Trophoblast cell (in vitro differentiated cells and primary cell): ENCODE measurements around the gene NKG7.
"Not testable (repeated sequence)": the region's sequence is repeated elsewhere in the genome, so short reads cannot be mapped to it uniquely, and the experiment has no call there.

ENCODE experiments used
- DNase-seq, 2 donors: peaks; one replicate each; pipeline ENCODE4 v3.0.0-alpha.2; 2016
- H2AFZ ChIP-seq: 2 replicates; pipeline ENCODE4 v1.6.1; 2013; ENCODE audit warnings: low read length, moderate library complexity, mild to moderate bottlenecking; ENCODE audit not compliant: insufficient read depth, poor library complexity
- H2AK5ac ChIP-seq: 2 replicates; pipeline ENCODE4 v1.6.1; 2013; ENCODE audit warnings: mild to moderate bottlenecking, low read length
- H2BK120ac ChIP-seq: 2 replicates; pipeline ENCODE4 v1.6.1; 2013; ENCODE audit warnings: low read length, mild to moderate bottlenecking, moderate library complexity; ENCODE audit not compliant: insufficient read depth, poor library complexity
- H2BK12ac ChIP-seq: 2 replicates; pipeline ENCODE4 v1.6.1; 2013; ENCODE audit warnings: mild to moderate bottlenecking, low read length, moderate library complexity
- H2BK5ac ChIP-seq: 2 replicates; pipeline ENCODE4 v1.6.1; 2013; ENCODE audit warnings: low read length, low read depth, moderate library complexity, mild to moderate bottlenecking; ENCODE audit not compliant: poor library complexity
- H3K14ac ChIP-seq: 2 replicates; pipeline ENCODE4 v1.6.1; 2013; ENCODE audit warnings: mild to moderate bottlenecking, low read length
- H3K18ac ChIP-seq: 2 replicates; pipeline ENCODE4 v1.6.1; 2013; ENCODE audit warnings: mild to moderate bottlenecking, low read length
- H3K23ac ChIP-seq: 2 replicates; pipeline ENCODE4 v1.6.1; 2013; ENCODE audit warnings: low read length
- H3K27ac ChIP-seq: 2 replicates; pipeline ENCODE4 v1.5.1; 2013; ENCODE audit warnings: low read depth, mild to moderate bottlenecking, inconsistent platforms, low read length, moderate library complexity
- H3K27me3 ChIP-seq: 2 replicates; pipeline ENCODE4 v1.6.1; 2013; ENCODE audit warnings: inconsistent platforms, mild to moderate bottlenecking, low read length, moderate library complexity; ENCODE audit not compliant: insufficient read depth
- H3K36me3 ChIP-seq, 2 experiments: 1 replicate in 1 of 2; 2 replicates in 1 of 2; pipeline ENCODE4 v1.6.1; 2013; ENCODE audit warnings: low read length in 2 of 2, mild to moderate bottlenecking in 2 of 2, moderate library complexity in 1 of 2; ENCODE audit not compliant: insufficient read depth in 2 of 2, control insufficient read depth in 1 of 2
- H3K4ac ChIP-seq: 2 replicates; pipeline ENCODE4 v1.6.1; 2013; ENCODE audit warnings: low read depth, mild to moderate bottlenecking, low read length, moderate library complexity
- H3K4me1 ChIP-seq, 2 experiments: 1 replicate in 1 of 2; 2 replicates in 1 of 2; pipeline ENCODE4 v1.6.1; 2013; ENCODE audit warnings: low read length in 2 of 2, mild to moderate bottlenecking in 2 of 2, moderate library complexity in 1 of 2; ENCODE audit not compliant: insufficient read depth in 2 of 2, control insufficient read depth in 1 of 2
- H3K4me2 ChIP-seq: 2 replicates; pipeline ENCODE4 v1.6.1; 2013; ENCODE audit warnings: inconsistent platforms, mild to moderate bottlenecking, low read length, moderate library complexity
- H3K4me3 ChIP-seq: 2 replicates; pipeline ENCODE4 v1.5.1; 2013; ENCODE audit warnings: mild to moderate bottlenecking, low read depth, low read length, inconsistent platforms
- H3K79me1 ChIP-seq: one replicate; pipeline ENCODE4 v1.6.1; 2013; ENCODE audit warnings: low read length
- H3K79me2 ChIP-seq: 2 replicates; pipeline ENCODE4 v1.6.1; 2013; ENCODE audit warnings: low read length, mild to moderate bottlenecking; ENCODE audit not compliant: control insufficient read depth, insufficient read depth, poor library complexity
- H3K9ac ChIP-seq: 2 replicates; pipeline ENCODE4 v1.6.1; 2013; ENCODE audit warnings: mild to moderate bottlenecking, low read length
- H3K9me3 ChIP-seq: 2 replicates; pipeline ENCODE4 v1.6.1; 2013; ENCODE audit warnings: low read depth, mild to moderate bottlenecking, control low read depth, inconsistent platforms, low read length; ENCODE audit not compliant: insufficient read depth
- H4K12ac ChIP-seq: 2 replicates; pipeline ENCODE4 v1.6.1; 2013; ENCODE audit warnings: low read depth, mild to moderate bottlenecking, low read length, moderate library complexity
- H4K8ac ChIP-seq: 2 replicates; pipeline ENCODE4 v1.6.1; 2013; ENCODE audit warnings: low read depth, mild to moderate bottlenecking, low read length, moderate library complexity
- H4K91ac ChIP-seq: one replicate; pipeline ENCODE4 v1.6.1; 2013; ENCODE audit warnings: low read depth, mild to moderate bottlenecking, low read length, moderate library complexity
- WGBS: extraction: QIAGEN DNeasy Blood & Tissue Kit; methylation state at CpG from one replicate; pipeline ENCODE4 v1.1.7; 2013; ENCODE audit warnings: missing lambda C conversion rate; ENCODE audit not compliant: insufficient read length, insufficient coverage; ENCODE audit errors: extremely low coverage; 5-methylcytosine and 5-hydroxymethylcytosine counted together

Gene NKG7

DNA sequence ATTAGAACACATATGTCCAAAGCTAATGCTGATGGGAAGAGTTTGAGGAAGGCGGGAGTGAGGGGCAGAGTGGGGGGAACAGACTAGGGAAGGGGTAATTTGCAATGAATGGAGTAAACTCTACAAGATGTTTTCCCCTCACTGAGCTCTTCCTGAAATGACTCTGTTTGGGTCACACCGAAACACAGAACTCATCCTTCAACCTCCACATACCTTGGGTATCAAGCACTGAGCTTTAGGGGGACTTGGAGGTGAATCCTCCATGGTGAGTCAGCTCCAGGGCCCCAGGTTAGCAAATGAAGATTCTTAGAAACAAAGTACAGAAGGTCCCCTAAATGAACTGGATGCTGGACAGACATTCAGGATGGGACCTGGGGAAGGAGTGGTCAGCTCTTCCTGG is 46.3 kb upstream of the NKG7 start:
- Histone ChIP-seq H3K9ac (no peak overlapping the region), H3K79me1 (no peaks in the 10 kb centered on the region), H3K27me3 (no peaks in the 10 kb centered on the region), H3K14ac (no peak overlapping the region), H3K79me2 (no peaks in the 10 kb centered on the region), H3K18ac (no peak overlapping the region), H2BK120ac (no peak overlapping the region), H3K27ac (no peak overlapping the region), H3K36me3 (no peaks in the 10 kb centered on the region), H3K9me3 (no peaks in the 10 kb centered on the region), H3K4me2 (no peak overlapping the region), H4K8ac (no peak overlapping the region), H4K12ac (no peak overlapping the region), H2BK5ac (no peak overlapping the region), H2BK12ac (no peak overlapping the region), H2AK5ac (no peak overlapping the region), H3K4ac (no peak overlapping the region), H4K91ac (no peak overlapping the region), H3K4me1 (no peaks in the 10 kb centered on the region), H3K4me3 (no peak overlapping the region), H2AFZ (no peak overlapping the region), H3K23ac (no peak overlapping the region)
- no CpG with 5 or more reads among the region's 2 CpGs for WGBS
- DNase-seq = no peak

DNA sequence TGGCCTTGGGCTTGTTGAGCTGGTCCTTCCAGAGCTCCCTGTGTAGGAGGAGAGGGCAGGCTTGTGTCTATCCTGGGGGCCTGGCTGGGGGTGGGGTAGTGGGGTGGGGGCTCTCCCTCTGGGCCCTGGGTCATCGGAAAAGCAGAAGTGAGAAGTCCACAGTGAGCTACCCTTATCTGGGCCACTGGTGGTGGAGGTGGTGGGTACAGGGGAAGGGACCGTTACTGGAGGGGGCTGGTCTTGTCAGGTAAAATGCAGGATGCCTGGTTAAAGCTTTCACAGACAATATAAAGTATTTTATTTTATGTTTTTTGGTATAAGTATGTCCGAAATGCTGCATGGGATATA is 45.3 kb upstream of the NKG7 start:
- Histone ChIP-seq H2AK5ac (no peak overlapping the region), H3K4me2 (no peak overlapping the region), H3K23ac (no peak overlapping the region), H2BK5ac (no peak overlapping the region), H2BK120ac (no peak overlapping the region), H3K9ac (no peak overlapping the region), H4K8ac (no peak overlapping the region), H4K91ac (no peak overlapping the region), H3K4ac (no peak overlapping the region), H3K27me3 (no peaks in the 10 kb centered on the region), H2BK12ac (no peak overlapping the region), H3K4me3 (no peak overlapping the region), H3K4me1 (no peaks in the 10 kb centered on the region), H3K36me3 (no peaks in the 10 kb centered on the region), H3K79me2 (no peaks in the 10 kb centered on the region), H3K18ac (no peak overlapping the region), H3K79me1 (no peaks in the 10 kb centered on the region), H3K14ac (no peak overlapping the region), H4K12ac (no peak overlapping the region), H3K27ac (no peak overlapping the region), H3K9me3 (no peaks in the 10 kb centered on the region), H2AFZ (no peak overlapping the region)
- no CpG with 5 or more reads among the region's 3 CpGs for WGBS
- no peak for DNase-seq

DNA sequence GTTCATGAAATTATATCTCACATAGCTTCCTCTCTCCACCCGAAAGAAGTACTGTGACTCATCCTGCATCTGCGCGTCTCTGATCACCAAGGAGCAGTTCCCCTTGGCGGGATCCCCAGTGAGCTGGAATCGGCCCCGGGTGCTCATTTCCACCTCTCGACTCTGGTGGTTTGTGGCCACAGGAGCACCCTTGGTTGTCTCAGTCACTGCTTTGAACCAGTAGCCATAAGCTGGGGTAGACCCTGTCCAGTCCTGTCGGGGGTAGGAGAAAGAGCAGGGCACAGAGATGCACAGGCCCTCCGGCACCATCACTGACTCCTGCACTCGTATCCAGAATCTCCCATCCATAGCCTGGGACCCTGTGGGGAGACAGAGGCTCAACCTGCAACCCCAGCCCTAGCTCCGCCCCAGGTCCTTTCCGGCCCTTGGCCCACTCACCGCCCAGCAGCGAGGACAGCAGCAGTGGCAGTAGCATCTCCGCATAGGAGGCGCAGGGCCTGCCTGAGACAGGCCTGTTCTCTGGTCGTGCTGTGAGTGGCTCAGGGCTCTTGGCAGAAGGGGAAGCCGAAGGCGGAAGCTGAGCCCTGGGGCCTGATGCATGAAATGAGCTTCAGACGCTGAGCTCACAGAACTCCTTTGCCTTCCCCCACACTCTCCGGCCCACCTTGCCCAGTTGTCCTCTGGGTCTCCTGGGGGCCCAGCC is 44.8 kb upstream of the NKG7 start, which contains the start of gene SIGLEC10:
Gene SIGLEC10, minus strand, starts transcription at position 536 of the 703 bp plus-strand sequence. Its CDS starts 61 bp downstream, at position 475.
- Histone ChIP-seq H2BK120ac (no peak within 1 kb of the TSS), H2BK5ac (no peak within 1 kb of the TSS), H2AK5ac (no peak within 1 kb of the TSS), H3K27me3 (no peaks in the 10 kb centered on the region), H2BK12ac (no peak within 1 kb of the TSS), H2AFZ (no peak within 1 kb of the TSS), H3K79me2 (no peaks in the 10 kb centered on the region), H3K4me3 (no peak within 1 kb of the TSS), H4K91ac (no peak within 1 kb of the TSS), H3K27ac (no peak within 1 kb of the TSS), H4K12ac (no peak within 1 kb of the TSS), H3K4me2 (no peak within 1 kb of the TSS), H3K4me1 (no peaks in the 10 kb centered on the region), H3K23ac (no peak within 1 kb of the TSS), H3K9me3 (no peaks in the 10 kb centered on the region), H3K4ac (no peak within 1 kb of the TSS), H3K36me3 (no peaks in the 10 kb centered on the region), H3K79me1 (no peaks in the 10 kb centered on the region), H3K9ac (no peak within 1 kb of the TSS), H3K14ac (no peak within 1 kb of the TSS), H4K8ac (no peak within 1 kb of the TSS), H3K18ac (no peak within 1 kb of the TSS)
- WGBS = no CpG with 5 or more reads among the region's 21 CpGs
- peak in 1 of 2 donors; percentile 27 for DNase-seq

DNA sequence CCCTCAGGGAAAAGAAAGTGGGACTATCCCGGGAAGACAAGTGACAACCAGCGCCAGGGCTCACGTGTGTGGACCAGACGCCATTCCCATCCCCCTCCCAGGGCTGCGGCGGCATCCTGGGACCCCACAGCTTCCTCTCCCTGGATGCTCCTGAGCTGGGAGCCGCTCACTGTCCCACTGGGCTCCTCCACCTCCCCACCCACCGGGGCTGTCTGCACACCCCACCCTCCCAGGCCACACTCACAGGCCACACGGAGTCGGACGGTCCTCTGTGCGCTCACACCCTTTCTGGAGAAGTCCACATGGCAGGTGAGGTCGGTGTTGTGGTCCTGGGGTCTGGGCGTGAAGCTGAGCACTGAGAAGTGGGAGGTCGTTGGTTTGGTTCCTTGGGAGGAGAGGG is 44.0 kb upstream of the NKG7 start:
- not testable (repeated sequence) for H3K36me3 ChIP-seq, H3K23ac ChIP-seq, H3K27ac ChIP-seq, DNase-seq, H3K4ac ChIP-seq, H3K79me1 ChIP-seq, H3K27me3 ChIP-seq, H2AFZ ChIP-seq, H3K4me1 ChIP-seq, H4K91ac ChIP-seq, H3K9me3 ChIP-seq, H2BK5ac ChIP-seq, H3K14ac ChIP-seq, H3K9ac ChIP-seq, H2AK5ac ChIP-seq, H2BK120ac ChIP-seq, H3K4me3 ChIP-seq, H4K12ac ChIP-seq, H2BK12ac ChIP-seq, H4K8ac ChIP-seq, H3K4me2 ChIP-seq, H3K79me2 ChIP-seq, H3K18ac ChIP-seq
- no CpG with 5 or more reads among the region's 15 CpGs for WGBS
